Glomerular visceral epithelial cell (primary cell): Measurements from ENCODE around the gene CDH4.
A peak's percentile ranks its signal among the peaks of the same experiment; 100 is the strongest.

Source experiments
- DNase-seq: peaks from one replicate; pipeline ENCODE4 v3.0.0-alpha.2; 2016; ENCODE audit errors: extremely low spot score

The CDH4 gene

DNA sequence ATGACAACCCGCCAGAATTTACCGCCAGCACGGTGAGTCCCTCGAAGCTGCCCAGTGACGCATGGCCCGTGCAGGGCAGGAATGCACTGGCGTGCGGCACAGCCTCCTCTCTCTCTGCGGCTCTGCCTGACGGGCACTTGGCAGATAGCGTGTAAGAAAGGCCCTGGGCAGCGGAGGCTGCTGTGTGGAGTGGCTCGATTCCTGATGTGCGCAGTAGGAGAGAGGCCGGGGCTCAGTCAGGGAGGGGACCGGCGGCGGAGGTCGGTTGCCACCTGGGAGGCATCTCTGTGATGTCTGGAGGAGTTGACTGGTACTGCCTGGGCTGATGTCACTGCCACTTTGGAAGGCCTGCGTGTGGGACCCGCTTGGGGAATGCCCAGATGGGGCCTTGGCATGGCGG, 643.0 kb downstream of the CDH4 start:
- DNase-seq, result no peak

DNA sequence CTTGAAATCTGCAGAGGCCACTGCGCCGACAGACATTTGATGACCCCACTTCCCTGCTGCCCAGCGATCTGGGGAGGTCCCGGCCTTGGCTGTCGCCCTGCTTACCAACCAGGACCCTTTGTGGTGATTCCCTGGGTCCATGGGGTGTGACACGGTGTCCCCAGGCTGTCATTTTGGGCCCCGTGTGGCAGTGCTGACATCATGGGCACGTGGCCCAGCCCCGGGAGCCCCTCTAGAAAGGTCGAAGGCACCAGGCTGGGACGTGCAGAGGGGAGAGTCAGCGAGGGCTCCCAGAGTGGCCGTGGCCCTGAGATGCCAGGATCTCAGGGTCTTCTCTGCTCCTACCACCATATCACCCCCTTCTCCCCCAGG, 643.6 kb downstream of the CDH4 start:
- no peak for DNase-seq

DNA sequence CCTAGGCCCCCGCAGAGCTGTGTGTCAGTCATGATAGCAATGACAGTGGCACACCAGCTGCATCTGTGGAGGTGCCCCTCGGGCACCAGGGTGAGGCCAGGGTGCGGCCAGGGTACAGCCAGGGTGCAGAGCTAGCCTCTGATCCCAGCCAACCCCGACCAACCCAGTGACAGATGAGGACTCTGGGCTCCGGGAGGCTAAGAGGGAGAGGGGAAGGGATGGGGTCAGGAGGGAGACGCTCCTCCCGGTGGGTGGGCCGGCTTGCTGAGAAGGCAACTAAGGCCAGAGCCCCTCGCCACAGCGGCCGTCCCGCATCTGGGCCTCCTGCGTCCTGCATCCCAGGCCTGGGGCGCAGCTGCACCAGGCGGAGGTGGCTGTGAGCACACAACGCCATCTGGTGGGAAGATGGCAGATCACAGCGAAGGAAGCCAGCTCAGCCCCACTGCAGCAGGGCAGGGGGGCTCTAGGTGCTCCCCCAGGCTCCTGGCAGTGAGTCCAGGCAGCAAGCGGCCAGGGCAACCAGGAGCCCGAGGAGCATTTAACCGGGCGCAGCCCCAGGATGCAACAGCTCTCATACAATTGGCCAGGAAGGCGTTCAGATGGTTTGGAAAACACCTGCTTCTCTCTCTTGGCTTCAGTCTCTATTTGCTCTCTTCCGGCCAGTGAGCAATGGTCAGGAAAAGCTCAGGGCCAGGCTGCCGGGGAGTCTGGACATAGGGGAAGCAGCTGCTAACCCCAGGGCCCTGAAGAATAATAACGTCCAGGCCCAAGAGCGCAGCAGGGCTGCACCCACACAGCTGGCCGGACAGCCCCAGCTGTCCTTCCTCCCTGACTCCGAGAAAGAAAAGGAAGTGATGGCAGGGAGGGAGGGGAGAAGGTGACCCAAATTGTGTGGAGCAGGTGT, 644.2 kb downstream of the CDH4 start:
- peak; percentile 57 for DNase-seq

DNA sequence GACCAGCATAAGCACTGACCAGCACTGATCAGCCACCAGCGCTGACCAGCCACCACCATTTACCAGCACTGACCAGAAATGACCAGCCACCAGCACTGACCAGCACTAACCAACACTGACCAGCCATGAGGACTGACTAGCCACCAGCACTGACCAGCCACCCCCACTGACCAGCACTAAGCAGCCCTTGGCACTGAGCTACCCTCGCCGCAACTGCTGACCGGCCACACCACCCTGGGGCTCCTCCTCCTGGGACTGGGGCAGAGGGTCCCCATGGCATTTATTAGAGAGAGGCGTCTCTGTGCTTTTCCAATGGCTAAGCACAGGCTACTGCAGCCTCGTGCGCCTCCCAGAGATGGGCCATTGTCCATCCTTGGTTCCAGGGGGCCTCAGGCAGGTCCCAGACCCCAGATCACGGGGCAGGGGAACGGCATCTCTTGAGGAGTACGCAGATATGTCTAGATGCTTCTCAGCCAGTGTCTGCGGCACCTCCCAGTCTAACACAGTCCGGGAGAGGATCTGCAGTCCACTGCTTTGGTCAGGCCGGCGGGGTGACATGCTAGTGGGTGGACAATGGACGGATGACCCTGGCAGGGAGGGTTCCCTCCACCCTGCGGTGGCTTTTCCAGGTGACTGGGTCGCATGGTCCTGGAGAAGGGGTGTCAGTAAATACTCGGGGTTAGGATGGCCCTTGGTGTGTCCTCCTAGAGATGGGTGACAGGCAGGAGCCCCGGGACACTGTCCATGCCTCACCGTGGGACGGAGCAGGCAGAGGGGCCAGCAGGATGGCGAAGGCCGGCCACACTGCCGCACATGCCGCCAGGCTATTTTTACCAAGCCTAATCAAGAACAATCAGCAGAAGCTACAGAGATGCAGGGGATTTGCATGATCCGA, 645.6 kb downstream of the CDH4 start:
- DNase-seq, result no peak

DNA sequence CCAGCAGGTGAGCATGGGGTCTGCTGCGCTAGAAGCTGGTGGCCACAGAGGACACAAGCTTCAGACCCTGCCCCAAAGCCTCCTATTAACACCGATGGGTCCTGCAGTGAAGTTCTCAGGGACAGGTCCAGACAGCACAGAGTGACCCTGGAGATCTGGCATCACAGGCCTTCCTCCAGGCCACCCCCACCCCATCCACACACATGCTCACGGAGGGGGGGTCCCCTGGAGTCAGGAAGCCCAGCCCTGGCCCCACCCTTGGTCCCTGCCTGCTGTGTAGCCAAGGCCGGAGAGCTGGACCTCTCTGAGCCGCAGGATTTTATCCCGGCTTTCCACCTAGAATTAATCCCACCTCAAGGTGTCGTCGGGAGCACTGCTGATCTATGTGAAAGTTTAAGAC, 646.3 kb downstream of the CDH4 start:
- no peak for DNase-seq

DNA sequence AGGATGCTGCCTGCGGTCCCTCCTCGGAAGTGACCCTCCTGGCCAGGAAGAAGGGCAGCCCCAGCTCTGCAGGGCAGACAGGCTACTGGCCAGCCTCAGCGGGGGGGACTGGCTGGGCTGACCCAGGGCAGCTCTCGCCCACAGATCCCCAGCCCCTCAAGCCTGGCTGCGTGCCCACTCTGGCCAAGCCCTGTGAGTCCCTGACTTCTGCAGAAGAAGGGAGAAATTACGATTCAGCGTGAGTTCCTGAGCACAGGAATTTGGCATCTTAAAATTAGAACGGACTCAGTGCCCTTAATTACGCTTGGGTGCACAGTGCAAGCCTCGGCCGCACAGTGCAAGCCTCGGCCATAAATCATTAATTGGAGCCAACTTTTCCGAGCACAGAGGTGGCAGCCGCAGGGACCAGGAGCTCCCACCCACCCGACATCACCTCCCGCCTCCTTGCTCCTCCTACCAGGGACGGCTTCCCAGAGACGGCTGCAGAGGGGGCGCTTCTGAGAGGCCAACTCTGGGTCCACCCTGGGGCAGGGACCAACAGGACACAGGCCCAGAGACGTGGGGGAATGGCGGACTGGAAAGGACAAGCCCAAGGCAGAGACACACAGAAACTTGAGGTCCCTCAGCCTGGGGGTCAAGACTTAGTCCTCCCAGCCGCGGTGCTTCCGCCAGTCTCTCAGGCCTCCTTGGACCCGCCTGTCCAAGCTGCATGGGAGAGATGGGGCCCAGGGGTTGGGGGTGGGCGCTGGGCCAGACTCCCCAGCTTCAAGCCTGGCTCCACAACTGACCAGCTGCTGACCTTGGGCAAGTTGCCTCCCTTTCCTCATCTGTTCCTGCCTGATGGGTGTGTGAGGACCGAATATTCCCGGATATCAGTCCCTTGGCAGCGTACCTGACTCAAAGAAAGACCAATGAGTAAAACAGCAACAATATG, 648.2 kb downstream of the CDH4 start:
- peak; percentile 36 for DNase-seq

DNA sequence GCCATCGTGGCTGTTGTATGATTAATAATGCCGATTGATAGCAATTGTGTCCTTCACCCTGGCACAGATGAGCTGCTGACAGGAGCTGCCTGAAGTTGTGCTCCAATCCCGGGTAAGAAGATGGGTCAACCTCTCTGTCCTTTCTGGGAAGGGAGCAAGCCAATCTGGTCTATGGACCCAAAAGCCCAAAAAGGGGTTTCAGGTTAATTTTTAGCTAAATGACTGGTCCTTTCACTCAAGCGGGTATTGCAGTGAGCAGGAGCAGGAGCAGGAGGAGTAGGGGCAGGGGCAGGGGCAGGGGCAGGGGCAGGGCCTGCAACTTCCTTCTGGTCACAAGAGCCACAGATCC, 648.9 kb downstream of the CDH4 start:
- DNase-seq, result no peak

DNA sequence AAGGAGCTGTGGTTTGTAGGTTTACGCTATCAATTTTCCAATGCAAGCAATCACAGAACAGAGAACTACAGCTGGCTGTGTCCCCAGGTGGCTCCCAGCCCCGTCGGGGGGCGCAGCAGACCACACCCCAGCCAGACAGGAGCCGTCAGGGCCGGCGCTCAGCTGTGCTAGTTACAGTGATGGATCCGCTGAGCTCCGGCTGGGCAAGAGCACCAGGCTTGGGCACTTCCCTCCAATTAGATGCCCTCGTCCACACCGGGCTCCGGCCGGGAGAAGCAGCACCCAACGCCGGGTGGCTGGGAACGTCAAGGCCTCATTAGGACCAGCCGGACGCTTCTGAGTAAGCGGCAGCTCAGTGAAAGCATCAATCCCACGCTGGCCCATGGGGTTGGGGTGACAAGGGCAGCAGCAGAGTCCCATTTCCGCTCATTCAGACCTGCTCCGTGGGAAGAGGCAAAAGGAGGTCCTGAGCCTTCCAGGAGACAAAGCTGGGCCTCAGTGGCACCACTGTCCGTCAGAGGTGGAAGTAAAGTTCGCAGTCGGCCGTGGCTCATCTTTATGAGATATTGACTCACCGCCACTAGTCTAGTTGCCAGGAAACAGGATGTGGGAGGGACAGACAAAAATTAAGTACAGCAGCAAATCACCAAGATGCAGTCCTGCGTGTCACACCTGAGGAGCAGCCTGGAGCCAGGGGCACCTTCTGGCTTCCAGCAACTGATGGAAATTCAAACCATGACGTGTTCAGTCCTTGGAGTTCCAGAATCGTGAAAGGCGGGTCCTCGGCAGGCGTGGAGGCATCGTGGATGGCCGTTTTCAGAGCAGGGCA, 649.5 kb downstream of the CDH4 start:
- no peak for DNase-seq

DNA sequence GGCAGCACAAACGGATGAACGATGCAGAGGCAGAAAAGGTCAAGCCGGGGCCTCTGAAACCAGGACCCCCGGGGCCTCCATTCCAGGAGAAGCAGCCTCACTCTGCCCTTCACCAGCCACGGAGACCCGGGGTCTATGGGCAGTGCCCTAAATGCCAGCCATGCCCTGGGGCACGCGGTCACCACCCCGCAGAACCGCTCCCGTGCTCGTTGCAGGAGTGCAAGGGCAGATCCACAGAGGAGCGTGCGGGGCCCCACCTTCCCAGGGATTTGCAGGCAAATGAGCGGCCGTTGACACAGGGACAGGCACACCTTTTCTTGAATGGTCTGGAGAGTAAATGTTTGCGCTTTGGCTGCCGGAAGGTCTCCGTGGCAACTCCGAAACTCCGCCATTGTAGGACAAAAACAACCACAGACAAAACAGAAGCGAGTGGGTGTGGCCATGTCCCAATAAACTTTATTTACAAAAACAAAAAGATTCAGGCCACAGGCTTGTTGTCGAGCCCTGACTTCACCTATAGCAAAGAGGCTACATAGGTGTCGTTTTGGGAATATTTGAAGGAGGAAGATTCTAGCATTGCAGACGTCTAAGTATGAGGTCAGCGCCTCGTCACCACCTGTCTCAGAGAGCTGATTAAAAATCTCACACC, 650.3 kb downstream of the CDH4 start:
- no peak for DNase-seq

DNA sequence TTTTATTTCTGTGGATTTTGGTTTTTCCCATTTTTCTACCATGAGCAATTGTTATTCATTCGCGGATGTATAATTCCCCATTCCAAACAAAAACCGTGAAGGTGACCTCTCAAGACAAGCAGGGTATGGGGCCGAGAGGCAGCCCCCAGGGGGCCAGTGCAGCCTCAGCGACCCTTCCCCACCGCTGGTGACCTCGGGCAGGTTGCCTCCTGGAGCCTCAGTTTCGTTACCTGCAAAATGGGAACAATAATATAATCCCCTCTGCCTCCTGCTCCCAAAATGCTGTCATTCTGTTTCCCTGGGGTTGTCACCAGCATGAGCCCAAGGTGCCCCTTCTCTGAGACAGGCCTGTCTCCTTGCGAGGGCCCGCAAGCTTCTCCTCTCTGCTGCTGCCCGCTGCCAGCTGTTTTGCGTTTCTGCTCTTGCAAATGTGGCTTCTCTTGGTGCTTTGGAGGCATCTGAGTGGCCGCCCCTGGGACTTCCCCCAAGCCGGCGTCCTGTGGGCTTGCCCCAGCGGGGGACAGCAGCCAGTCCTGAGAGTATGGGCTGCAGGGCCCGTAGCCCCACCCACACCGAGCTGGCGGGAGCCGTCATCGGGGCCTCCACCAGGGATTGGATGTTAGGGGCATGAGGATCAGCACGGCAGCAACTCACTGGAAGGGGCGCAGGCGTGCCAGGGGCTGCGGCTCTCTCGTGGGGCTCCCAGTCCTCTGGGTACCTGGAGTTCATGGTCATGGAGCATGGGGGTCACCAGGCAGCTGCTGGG, 651.7 kb downstream of the CDH4 start:
- DNase-seq, result no peak

DNA sequence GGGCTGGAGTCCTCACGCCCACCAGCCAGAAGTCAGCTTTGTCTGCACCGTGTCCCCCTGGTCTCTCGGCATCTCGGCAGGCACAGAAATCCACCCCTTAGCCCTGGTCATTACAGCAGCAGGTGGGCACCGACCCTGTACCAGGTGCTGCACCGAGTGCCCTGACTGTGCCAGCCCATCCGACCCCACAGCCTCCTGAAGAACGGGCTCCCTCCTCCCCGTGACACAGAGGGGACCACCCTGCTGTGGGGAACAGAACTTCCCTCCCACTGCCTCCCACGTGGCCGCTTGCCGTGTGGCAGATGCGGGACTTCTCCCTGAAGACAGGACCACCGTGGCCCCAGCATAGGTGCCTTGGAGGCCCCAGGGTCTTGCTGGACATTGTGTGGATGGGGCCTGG, 652.4 kb downstream of the CDH4 start:
- DNase-seq, result no peak

DNA sequence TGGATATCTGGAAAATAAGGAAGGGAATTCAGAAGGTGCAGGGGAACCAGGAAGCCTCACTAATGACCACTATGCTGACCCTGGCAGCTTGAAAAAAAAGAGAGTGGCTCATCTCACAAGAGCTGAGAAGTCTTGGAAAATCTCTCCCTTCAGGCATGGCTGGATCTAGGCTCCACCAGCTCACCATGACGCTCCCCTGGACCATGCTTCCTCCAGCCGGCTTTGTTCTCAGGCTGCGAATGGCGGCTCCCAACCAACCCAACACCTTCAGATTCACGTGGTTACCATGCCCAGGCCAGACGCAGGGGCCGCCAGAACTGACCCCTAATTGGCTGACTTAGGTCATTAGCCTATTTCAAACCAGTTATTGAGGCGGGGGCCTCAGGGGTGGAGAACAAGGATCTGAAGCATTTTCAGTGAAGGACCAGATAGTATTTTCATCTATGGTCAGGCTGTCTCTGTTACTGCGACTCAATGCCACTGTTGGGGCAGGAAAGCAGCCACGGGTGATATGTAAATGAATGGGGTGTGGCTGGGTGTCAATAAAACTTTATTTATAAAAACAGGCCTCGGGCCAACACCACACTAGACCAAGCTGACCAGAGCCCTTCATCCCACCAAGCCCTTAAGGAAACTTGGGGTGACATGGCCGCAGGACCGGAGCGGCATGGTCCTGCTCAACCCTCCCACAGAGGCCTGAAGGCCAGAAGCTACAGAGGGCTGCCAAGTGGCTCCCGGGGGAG, 653.9 kb downstream of the CDH4 start:
- DNase-seq, result no peak

DNA sequence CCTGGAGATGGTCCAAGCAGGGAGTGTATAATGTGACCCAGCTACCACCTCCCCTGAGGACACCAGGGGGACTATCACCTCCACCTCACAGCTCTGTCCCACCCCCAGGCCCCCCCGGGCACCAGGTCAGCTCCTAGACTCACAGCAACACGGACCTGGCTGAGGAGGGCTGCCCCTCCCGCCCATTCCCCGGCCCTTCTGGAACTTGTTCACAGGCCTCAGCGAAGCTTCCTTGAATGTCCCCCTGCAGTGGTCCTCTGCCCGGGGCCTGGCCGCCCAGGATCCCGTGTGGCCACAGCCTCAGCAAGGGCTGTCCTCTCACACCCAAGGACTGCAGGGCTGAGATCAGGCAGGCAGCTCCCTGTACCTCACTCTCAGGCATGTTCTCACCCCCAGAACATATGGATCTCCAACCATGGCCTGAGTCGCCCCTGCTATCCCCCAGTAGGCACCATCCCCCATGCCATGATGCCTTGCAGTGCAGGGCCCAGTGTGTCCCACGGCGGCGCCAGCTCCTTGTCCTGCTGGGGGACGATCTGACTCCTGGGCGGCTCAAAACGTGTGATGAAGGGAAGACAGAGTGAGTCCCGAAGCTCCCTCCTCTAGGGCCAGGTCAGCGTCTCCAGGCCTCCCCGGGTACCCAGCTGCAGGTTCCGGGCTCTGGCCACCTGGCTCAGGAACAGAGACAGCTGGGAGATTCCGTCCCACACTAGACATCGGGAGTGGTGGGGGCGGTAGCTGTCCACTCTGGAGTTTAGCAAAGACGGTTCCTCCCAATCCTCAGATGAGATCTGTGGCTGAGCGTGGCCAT, 655.2 kb downstream of the CDH4 start:
- no peak for DNase-seq

DNA sequence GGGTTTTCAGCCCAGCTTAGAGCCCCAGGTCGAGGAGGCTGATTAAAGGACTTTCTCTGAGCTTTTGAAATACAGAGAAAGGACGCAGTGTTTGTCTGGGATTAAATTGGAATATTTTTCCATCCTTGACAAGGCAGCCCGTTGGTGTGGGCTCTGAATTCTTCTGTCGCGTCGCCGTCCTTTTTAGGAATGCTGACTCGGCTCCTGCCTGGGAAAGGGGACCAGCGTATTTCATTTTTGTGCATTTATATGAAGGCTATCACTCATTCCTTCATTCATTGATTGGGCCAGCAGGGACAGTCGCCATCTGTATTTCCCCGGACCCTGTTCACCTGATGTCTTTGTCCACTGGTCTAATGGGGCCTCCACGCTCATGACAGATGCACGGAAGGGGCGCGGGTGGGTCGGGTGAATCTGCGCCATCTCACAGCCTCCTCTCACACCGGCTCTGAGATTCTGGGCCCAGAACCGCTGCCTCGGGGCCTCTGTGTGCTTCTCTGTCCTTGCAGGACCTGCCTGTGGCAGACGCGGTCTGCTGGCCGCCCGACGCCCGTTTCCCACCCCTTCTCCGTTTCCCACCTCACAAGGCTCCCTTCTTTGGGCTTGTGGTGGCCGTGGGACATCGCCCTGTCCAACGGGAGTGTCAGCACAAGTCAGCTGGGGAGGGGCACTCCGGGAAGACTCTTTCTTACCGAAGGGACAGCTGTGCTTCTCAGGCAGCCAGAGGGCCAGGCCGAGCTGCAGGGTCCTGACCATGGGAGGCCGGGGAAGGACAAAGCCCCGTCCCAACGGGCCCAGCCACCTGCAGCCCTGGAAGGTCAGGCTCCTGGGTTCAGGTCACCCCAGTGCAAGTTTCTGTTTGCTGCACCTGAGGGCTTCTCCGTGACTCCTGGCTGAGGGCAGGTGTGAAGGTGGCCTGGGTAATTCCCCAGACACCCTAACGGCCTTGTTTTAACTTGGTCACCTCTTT, 656.3 kb downstream of the CDH4 start:
- no peak for DNase-seq

DNA sequence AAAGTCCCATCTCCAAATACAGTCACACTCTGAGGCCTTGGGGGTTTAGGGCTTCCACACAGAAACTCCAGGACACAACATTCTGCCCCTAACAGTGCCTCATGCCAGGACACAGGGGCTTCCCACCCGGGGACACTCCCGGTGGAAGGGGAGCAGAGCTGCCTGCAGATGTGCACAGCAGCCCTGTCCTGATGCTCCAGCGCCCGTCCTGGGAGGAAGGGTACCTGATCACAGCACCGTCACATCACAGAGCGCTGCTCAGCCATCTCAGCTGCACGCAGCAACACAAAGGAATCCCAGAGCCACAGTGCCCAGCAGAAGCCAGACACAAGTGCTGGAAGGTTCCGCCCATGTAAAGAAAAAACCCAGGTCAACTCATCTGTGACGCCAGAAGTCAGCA, 657.0 kb downstream of the CDH4 start:
- DNase-seq, result no peak

DNA sequence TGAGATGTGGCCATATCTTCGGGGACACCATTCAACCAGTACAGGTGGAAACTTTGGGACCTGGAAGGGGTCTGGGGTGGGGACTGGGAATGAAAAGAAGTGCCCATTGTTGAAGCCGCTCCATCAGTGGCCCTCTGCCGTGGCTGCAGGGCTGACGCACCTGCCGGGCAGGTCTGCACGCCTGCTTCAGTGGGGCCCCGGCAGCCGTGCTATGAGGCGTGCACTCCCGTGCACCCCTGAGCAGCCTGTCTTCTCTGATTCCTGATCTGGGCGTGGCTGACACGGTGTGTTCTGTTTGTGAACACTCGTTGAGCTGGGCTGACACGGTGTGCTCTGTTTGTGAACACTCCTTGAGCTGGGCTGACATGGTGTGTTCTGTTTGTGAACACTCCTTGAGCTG, 657.8 kb downstream of the CDH4 start:
- no peak for DNase-seq

DNA sequence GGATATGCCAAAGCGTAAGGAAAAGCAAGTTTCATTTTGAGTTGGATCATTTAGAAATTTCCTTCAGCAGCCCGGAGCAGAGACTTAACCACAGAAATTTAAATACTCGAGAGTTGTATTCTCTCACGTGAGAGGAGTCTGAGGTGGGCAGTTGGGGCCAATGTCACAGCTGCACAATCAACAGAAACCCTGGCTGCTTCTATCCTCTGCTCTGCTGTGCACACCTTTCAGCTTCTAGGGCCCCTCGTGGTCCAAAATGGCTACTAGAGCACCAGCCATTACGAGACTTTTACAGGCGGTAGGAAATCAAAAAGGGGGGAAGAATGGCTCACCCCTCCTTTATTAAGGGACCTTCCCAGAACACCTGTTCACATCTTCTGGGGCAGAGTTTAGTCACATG, 659.8 kb downstream of the CDH4 start:
- no peak for DNase-seq
